Smooth muscle cell of the brain vasculature (primary cell): Measurements from ENCODE around the gene JAML.
A peak's percentile ranks its signal among the peaks of the same experiment; 100 is the strongest.

ENCODE experiments used
- DNase-seq: peaks from one replicate; pipeline ENCODE4 v3.0.0-alpha.2; 2012; ENCODE audit warnings: low read depth, low spot score

JAML gene

GRCh38 chr11:118224511-118225188, at the start of gene JAML:
TSS of gene JAML (minus strand) at chr11:118225011. CDS start at chr11:118214866, 10,145 bp downstream.
- DNase-seq = no peak

- DNase-seq = no peak
Measured at GRCh38 chr11:118274186-118274585, 49.4 kb upstream of the JAML start.

- no peak for DNase-seq
Measured at GRCh38 chr11:118272001-118272400, 47.2 kb upstream of the JAML start.

GRCh38 chr11:118267486-118267885, 42.7 kb upstream of the JAML start:
- no peak for DNase-seq

GRCh38 chr11:118265954-118266353, 41.1 kb upstream of the JAML start:
- no peak for DNase-seq

GRCh38 chr11:118264569-118265465, 40.0 kb upstream of the JAML start:
- DNase-seq = no peak

GRCh38 chr11:118263695-118264568, 39.1 kb upstream of the JAML start, which contains the start of gene MPZL2:
TSS of gene MPZL2 (minus strand) at chr11:118264297. CDS start at chr11:118264153, 144 bp downstream.
- DNase-seq = no peak

- DNase-seq = no peak
Measured at GRCh38 chr11:118263112-118263511, 38.3 kb upstream of the JAML start.

GRCh38 chr11:118260353-118260752, 35.5 kb upstream of the JAML start:
- no peak for DNase-seq

- DNase-seq = no peak
Measured at GRCh38 chr11:118259138-118259537, 34.3 kb upstream of the JAML start.

GRCh38 chr11:118258410-118258809, 33.6 kb upstream of the JAML start:
- DNase-seq = no peak

GRCh38 chr11:118252688-118253087, 27.9 kb upstream of the JAML start:
- DNase-seq = no peak

- DNase-seq = peak; percentile 46
Measured at GRCh38 chr11:118251858-118252652, 27.2 kb upstream of the JAML start, which contains the start of gene MPZL3. TSS of gene MPZL3 (minus strand) at chr11:118252365. CDS start at chr11:118252294, 71 bp downstream.

GRCh38 chr11:118247041-118247440, 22.2 kb upstream of the JAML start:
- no peak for DNase-seq

GRCh38 chr11:118245936-118246562, 21.2 kb upstream of the JAML start:
- no peak for DNase-seq

- no peak for DNase-seq
Measured at GRCh38 chr11:118243993-118244762, 19.4 kb upstream of the JAML start.

- no peak for DNase-seq
Measured at GRCh38 chr11:118243161-118243560, 18.4 kb upstream of the JAML start.

GRCh38 chr11:118241764-118242098, 16.9 kb upstream of the JAML start:
- DNase-seq = no peak

- DNase-seq = no peak
Measured at GRCh38 chr11:118240999-118241763, 16.4 kb upstream of the JAML start.
